GM12872 (cell line): ENCODE results near the gene PRDM15.

Experiments
- TF ChIP-seq, protein P1 (sequence below): IDR thresholded peaks from 3 replicates; pipeline ENCODE4 v1.5.1; 2011; ENCODE audit warnings: low read depth, mild to moderate bottlenecking, low read length, moderate library complexity; ENCODE audit not compliant: insufficient read depth

The PRDM15 gene

DNA sequence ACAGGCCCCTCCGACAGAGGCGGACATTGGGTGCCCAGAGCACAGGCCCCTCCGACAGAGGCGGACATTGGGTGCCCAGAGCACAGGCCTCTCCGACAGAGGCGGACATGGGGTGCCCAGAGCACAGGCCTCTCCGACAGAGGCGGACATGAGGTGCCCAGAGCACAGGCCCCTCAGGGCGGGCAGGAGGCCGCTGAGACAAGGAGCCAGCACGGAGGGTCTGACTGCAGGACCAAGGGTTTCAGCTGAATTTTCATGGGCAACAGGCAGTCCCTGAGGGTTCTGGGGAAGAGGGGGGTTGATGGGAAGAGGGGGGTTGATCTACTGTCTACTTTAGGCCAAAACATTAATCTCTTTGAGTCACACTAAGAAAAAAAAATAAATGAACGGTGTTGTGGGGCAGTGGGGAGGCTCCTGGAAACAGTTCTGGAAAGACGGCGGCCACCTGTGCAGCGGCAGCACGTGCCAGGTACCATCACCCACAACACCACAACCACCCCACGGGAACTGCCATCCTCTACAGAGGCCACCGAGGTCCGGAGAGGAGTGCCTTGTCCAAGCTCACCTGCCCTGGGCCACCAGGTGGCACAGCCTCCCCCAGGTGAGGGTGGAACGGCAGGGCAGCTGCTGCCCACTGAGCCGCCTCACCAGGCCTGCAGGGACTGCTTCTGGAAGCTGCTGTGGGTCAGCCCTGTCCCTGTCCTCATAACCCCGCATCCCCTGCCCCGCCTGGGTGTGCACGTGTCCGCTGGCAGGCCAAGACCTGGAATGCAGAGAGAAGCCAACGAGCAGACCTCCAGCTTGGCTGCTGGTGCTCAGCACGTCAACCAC lies 20.5 kb downstream of the PRDM15 start:
- TF ChIP-seq, protein P1, sequence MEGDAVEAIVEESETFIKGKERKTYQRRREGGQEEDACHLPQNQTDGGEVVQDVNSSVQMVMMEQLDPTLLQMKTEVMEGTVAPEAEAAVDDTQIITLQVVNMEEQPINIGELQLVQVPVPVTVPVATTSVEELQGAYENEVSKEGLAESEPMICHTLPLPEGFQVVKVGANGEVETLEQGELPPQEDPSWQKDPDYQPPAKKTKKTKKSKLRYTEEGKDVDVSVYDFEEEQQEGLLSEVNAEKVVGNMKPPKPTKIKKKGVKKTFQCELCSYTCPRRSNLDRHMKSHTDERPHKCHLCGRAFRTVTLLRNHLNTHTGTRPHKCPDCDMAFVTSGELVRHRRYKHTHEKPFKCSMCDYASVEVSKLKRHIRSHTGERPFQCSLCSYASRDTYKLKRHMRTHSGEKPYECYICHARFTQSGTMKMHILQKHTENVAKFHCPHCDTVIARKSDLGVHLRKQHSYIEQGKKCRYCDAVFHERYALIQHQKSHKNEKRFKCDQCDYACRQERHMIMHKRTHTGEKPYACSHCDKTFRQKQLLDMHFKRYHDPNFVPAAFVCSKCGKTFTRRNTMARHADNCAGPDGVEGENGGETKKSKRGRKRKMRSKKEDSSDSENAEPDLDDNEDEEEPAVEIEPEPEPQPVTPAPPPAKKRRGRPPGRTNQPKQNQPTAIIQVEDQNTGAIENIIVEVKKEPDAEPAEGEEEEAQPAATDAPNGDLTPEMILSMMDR: no peak

DNA sequence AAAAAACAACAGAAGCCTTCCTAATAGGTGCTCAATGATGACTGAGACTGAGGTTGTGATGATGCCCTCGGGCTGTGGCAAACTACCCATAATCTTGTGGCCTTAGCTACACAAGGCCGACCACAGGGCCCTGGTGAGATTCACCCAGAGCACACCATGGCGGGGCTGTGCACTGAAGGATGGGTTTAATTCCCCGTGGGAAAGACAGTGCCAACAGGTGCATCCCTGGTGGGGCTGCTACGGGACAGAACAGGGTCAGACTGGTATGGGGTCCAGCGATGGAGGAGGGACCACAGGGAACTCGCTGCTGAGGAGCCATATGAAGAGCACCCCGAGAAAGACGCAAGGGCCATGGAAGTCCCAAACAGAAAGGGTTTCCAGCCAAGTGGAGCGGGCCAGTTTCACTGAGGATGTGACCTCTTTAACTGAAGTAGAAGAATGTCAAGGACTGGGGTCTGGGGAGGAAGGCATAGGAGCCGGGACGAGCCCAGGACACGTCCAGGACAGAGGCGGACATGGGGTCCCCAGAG lies 21.3 kb downstream of the PRDM15 start:
- TF ChIP-seq, protein P1: no peak

- TF ChIP-seq, protein P1: no peak
These were observed 22.6 kb downstream of the PRDM15 start for GRCh38 chr21:41856572-41856971.

DNA sequence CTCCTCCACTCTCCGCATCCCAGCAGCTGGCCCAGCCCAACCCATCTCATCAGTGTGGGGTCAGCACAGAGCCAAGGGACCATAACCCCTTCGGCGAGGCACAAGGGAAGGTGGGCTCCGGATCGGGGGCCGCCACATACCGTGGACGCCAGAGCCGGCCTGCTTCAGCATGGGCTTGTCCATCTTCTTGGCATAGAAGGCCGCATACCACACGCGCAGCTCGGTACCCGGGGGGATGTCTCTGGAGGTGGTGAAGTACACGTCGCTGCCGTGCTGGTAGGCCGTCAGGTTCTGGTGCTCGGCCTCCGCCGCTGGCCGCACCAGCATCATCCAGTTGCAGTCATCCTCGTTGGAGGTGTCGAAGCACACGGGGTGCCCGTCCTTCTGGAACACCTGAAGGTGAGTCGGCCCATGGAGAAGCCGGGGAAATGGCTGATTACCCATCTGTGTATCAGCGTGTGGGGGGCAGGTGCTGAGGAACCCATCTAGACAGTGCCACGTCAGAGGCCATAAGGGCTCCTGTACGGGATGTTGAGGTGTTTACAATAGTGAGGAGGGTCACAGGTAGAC lies 24.6 kb downstream of the PRDM15 start:
- TF ChIP-seq, protein P1: no peak

GRCh38 chr21:41852929-41853320 lies 26.2 kb downstream of the PRDM15 start:
- TF ChIP-seq, protein P1: no peak

- TF ChIP-seq, protein P1: no peak
These were observed 26.8 kb downstream of the PRDM15 start for GRCh38 chr21:41852151-41852928.
